Caco-2 (cell line): ENCODE measurements around the gene NCR1. TPM values are rescaled to one million over a fixed set of nuclear protein-coding genes. Genes with fewer than 3 reads are reported as not detected.
"Not testable (repeated sequence)": the region's sequence is repeated elsewhere in the genome, so short reads cannot be mapped to it uniquely, and the experiment has no call there.

Experiments used
- Bru-seq: library from RNA; stranded (reverse); fragments of 400-500 nt; gene quantifications from one replicate; lab custom pipeline; 2021; lab: Mats Ljungman, UMichigan
- BruChase-seq, 2 experiments: library from RNA; stranded (reverse); fragments of 400-500 nt; gene quantifications; one replicate each; lab custom pipeline; 2021; lab: Mats Ljungman, UMichigan
- BruUV-seq: library from RNA; stranded (reverse); fragments of 400-500 nt; replicated peaks from 2 replicates; lab custom pipeline; 2021; lab: Mats Ljungman, UMichigan
- CTCF ChIA-PET: fragments of 300-600 bp; sonication (Branson Sonifier 250); formaldehyde crosslinking; loops from one replicate; lab custom pipeline; 2022; ENCODE audit warnings: antibody characterized with exemption; lab: Charles Lee
- POLR2A ChIA-PET: fragments of 300-600 bp; sonication (Branson Sonifier 250); formaldehyde crosslinking; loops from one replicate; lab custom pipeline; 2022; ENCODE audit warnings: antibody characterized with exemption; lab: Charles Lee
- DNase-seq, 2 experiments: peaks; one replicate each; pipeline versions ENCODE4 v3.0.0 to v3.0.0-alpha.2; 2020 to 2022
- H3K27me3 ChIP-seq: replicated peaks from 2 replicates; pipeline ENCODE4 v1.6.0; 2011; ENCODE audit warnings: low read length; ENCODE audit not compliant: control insufficient read depth, insufficient read depth
- H3K36me3 ChIP-seq: 2 replicates; pipeline ENCODE4 v1.5.1; 2011; ENCODE audit warnings: low read length; ENCODE audit not compliant: control insufficient read depth, insufficient read depth
- H3K4me1 ChIP-seq: fragments of 250-450 bp; sonication (Bioruptor Pico); 2 replicates; pipeline ENCODE4 v1.5.1; 2020; ENCODE audit warnings: mild to moderate bottlenecking
- H3K4me3 ChIP-seq: 2 replicates; pipeline ENCODE4 v1.5.1; 2011; ENCODE audit warnings: low read depth, mild to moderate bottlenecking, control low read depth, low read length
- H3K9me3 ChIP-seq: fragments of 250-450 bp; sonication (Bioruptor Pico); 2 replicates; pipeline ENCODE4 v1.5.1; 2020; ENCODE audit warnings: mild to moderate bottlenecking, moderate library complexity
- H3K27ac Mint-ChIP-seq: one replicate; pipeline ENCODE4 v1.8.0; 2022; ENCODE audit warnings: mixed read lengths; ENCODE audit not compliant: unreplicated experiment
- H3K27me3 Mint-ChIP-seq: one replicate; pipeline ENCODE4 v1.8.0; 2022; ENCODE audit warnings: mixed read lengths; ENCODE audit not compliant: insufficient read depth, unreplicated experiment
- H3K36me3 Mint-ChIP-seq: one replicate; pipeline ENCODE4 v1.8.0; 2022; ENCODE audit warnings: mild to moderate bottlenecking, mixed read lengths; ENCODE audit not compliant: insufficient read depth, unreplicated experiment
- H3K4me1 Mint-ChIP-seq: one replicate; pipeline ENCODE4 v1.8.0; 2022; ENCODE audit warnings: low read depth, mixed read lengths; ENCODE audit not compliant: unreplicated experiment
- H3K4me3 Mint-ChIP-seq: one replicate; pipeline ENCODE4 v1.8.0; 2022; ENCODE audit warnings: mild to moderate bottlenecking, moderate library complexity, mixed read lengths; ENCODE audit not compliant: unreplicated experiment
- H3K9me3 Mint-ChIP-seq: one replicate; pipeline ENCODE4 v1.8.0; 2022; ENCODE audit warnings: mixed read lengths; ENCODE audit not compliant: unreplicated experiment
- CTCF ChIP-seq, 2 experiments: fragments of 200-600 bp in 1 of 2; IDR thresholded peaks; 1 replicate in 1 of 2; 2 replicates in 1 of 2; pipeline versions ENCODE4 v1.5.1 to v1.8.0; 2011 to 2022; ENCODE audit warnings: antibody characterized with exemption in 1 of 2, control low read depth in 1 of 2, inconsistent platforms in 1 of 2, low read depth in 1 of 2, low read length in 1 of 2, mild to moderate bottlenecking in 1 of 2, moderate library complexity in 1 of 2; ENCODE audit not compliant: insufficient read depth in 1 of 2, severe bottlenecking in 1 of 2, unreplicated experiment in 1 of 2
- intact Hi-C: fragments of 100-400 bp; cut with micrococcal nuclease; formaldehyde crosslinking; loops from one replicate; pipeline ENCODE4 v1.10.0; 2022; ENCODE audit not compliant: unreplicated experiment
- long read RNA-seq: library from polyadenylated mRNA; stranded (forward); transcript quantifications from one replicate; pipeline ENCODE4 v2.0.0, GENCODE V29; 2022
- total RNA-seq: library from RNA; stranded (reverse); gene quantifications from 2 replicates; pipeline ENCODE4 v1.2.3, GENCODE V29; 2022

Gene NCR1
- total RNA-seq = 0.91 and 1.1 TPM in 2 replicates
- Bru-seq, nascent RNA = percentile 33 among the genes with signal in this experiment
- percentile 30 among the genes with signal in this experiment for BruChase-seq, experiment 1, labeled RNA remaining after a 2-hour chase
- BruChase-seq, experiment 2, labeled RNA remaining after a 6-hour chase = percentile 33 among the genes with signal in this experiment
- long read RNA-seq = 0 reads

- no peak within 1 kb of the TSS for H3K27ac Mint-ChIP-seq
- ChIA-PET CTCF (no interaction called here), POLR2A (no interaction called here)
- peaks cover 5% of the 10 kb centered on the region for H3K4me1 Mint-ChIP-seq
- no peaks in the 10 kb centered on the region for H3K27me3 Mint-ChIP-seq
- H3K36me3 ChIP-seq = no peaks in the 10 kb centered on the region
- H3K9me3 Mint-ChIP-seq = no peaks in the 10 kb centered on the region
- TF ChIP-seq CTCF (IDR thresholded peaks at IDR 0.05; ENCODE audit: insufficient read depth in 1 of 2, low read depth in 1 of 2, low read length in 1 of 2, severe bottlenecking in 1 of 2, unreplicated experiment in 1 of 2) = no peak
- H3K4me3 Mint-ChIP-seq = no peak within 1 kb of the TSS
- DNase-seq = no peak
- H3K36me3 Mint-ChIP-seq = no peaks in the 10 kb centered on the region
- no peaks in the 10 kb centered on the region for H3K27me3 ChIP-seq
- H3K9me3 ChIP-seq = no peaks in the 10 kb centered on the region
- intact Hi-C loops = no loop called here
- H3K4me3 ChIP-seq = no peak within 1 kb of the TSS
- H3K4me1 ChIP-seq = no peaks in the 10 kb centered on the region
- no TSS peak for BruUV-seq
Measured at GRCh38 chr19:54905803-54906511, at the start of gene NCR1. Gene NCR1 (plus strand): TSS chr19:54906148. CDS start chr19:54906188, 40 bp downstream.

GRCh38 chr19:54858476-54858875 lies 47.5 kb upstream of the NCR1 start:
- H3K4me3 Mint-ChIP-seq, H3K4me1 Mint-ChIP-seq, DNase-seq, BruUV-seq, H3K4me1 ChIP-seq, H3K27me3 ChIP-seq, H3K4me3 ChIP-seq, H3K36me3 ChIP-seq, intact Hi-C loops, H3K36me3 Mint-ChIP-seq, H3K27ac Mint-ChIP-seq, CTCF ChIA-PET, H3K9me3 ChIP-seq, POLR2A ChIA-PET, H3K9me3 Mint-ChIP-seq: not testable (repeated sequence)
- peaks cover 29% of the 10 kb centered on the region for H3K27me3 Mint-ChIP-seq

- DNase-seq, H3K4me1 Mint-ChIP-seq, POLR2A ChIA-PET, H3K27me3 ChIP-seq, H3K9me3 Mint-ChIP-seq, intact Hi-C loops, H3K36me3 ChIP-seq, H3K36me3 Mint-ChIP-seq, H3K4me3 ChIP-seq, H3K27ac Mint-ChIP-seq, H3K9me3 ChIP-seq, H3K4me1 ChIP-seq, H3K4me3 Mint-ChIP-seq, CTCF ChIA-PET, BruUV-seq: not testable (repeated sequence)
- peaks cover 29% of the 10 kb centered on the region for H3K27me3 Mint-ChIP-seq
Measured at GRCh38 chr19:54859421-54859820, 46.5 kb upstream of the NCR1 start.

- H3K4me3 ChIP-seq, H3K36me3 ChIP-seq, H3K9me3 ChIP-seq, DNase-seq, H3K9me3 Mint-ChIP-seq, H3K4me1 ChIP-seq, H3K27ac Mint-ChIP-seq, POLR2A ChIA-PET, CTCF ChIA-PET, H3K36me3 Mint-ChIP-seq, H3K4me1 Mint-ChIP-seq, H3K27me3 ChIP-seq, BruUV-seq, H3K4me3 Mint-ChIP-seq, intact Hi-C loops: not testable (repeated sequence)
- H3K27me3 Mint-ChIP-seq = peaks cover 23% of the 10 kb centered on the region
Measured at GRCh38 chr19:54863459-54863858, 42.5 kb upstream of the NCR1 start.
